Retina (tissue), 1 donor: Measurements from ENCODE around the gene DNAH3.
"Not testable (repeated sequence)": the region's sequence is repeated elsewhere in the genome, so short reads cannot be mapped to it uniquely, and the experiment has no call there.

Source experiments
- DNase-seq: peaks from one replicate; pipeline ENCODE4 v3.0.0-alpha.2; 2016

Gene DNAH3

DNA sequence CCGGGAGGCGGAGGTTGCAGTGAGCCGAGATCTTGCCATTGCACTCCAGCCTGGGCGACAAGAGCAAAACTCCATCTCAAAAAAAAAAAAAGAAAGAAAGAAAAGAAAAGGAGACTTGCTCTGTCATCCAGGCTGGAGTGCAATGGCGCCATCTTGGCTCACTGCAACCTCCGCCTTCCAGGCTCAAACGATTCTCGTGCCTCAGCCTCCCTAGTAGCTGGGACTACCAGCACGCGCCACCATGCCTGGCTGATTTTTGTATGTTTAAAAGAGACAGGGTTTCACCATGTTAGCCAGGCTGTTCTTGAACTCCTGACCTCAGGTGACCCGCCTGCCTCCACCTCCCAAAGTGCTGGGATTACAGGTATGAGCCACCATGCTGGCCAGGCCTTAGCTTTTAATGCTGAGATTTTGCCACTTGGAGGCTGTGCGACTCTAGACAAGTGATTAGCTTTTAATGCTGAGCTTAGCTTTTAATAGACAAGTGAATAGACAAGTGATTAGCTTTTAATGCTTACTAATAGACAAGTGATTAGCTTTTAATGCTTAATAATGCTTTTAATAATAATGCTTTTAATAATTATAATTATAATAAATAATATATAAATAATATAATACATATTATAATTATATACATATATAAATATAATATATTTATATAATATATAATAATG lies 17.4 kb upstream of the DNAH3 start:
- DNase-seq: no peak

- no peak for DNase-seq
Observed at GRCh38 chr16:21167360-21167759, 16.7 kb upstream of the DNAH3 start.

- DNase-seq: no peak
Observed at GRCh38 chr16:21166561-21166961, 15.9 kb upstream of the DNAH3 start.

DNA sequence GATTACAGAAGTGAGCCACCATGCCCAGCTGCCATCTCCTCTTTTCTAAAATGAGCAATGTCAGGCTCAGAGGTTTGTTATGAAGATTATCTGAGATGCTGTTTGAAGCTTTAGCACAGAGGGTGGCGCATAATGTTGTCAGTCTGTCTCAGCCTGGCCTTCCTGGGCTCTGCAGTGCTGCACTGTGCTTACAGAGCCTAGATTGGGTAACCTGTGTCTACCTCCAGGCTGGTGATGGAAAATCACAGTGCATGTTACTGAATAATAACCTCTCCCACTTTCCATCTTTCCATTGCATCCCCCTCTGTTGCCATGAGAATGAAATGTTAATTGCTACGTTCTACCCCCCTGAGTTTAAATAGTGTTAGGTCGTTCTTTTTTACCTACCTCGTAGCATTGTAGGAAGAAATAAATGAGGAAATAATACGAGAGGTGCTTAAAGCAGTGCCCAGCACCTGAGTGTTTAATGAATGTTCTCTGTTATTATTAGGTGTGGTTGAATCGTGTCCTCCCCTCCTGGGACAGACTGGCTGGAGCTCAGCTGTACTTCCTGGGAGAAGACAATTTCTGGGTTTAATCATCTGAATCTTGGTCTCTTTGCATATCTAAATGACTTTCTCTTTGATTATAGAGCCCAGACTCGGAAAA lies 14.0 kb upstream of the DNAH3 start:
- no peak for DNase-seq

GRCh38 chr16:21163576-21163975 lies 12.9 kb upstream of the DNAH3 start:
- no peak for DNase-seq

GRCh38 chr16:21162661-21163151 lies 12.1 kb upstream of the DNAH3 start:
- no peak for DNase-seq

GRCh38 chr16:21161211-21161610 lies 10.6 kb upstream of the DNAH3 start:
- no peak for DNase-seq

DNA sequence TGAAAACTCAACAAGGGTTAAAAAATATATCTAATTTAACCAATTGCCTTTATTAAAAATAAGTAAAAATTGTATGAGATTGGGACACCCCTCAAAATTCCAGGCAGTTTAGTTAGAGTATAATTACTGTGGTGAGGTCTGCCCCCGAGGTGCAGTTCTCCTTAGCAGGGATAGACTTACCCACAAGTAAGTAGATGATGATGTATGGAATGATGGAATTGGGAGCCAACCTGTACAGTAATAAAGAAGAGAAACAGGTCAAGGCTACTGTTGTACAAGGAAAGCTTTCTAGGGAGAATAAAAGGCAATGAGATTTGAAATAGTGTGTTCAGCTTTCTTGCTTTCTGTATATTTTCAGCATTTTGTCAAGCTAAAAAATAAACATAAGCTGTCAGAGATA lies 9.6 kb upstream of the DNAH3 start:
- DNase-seq: no peak

GRCh38 chr16:21159281-21159951 lies 8.8 kb upstream of the DNAH3 start:
- peak; percentile 72 for DNase-seq

DNA sequence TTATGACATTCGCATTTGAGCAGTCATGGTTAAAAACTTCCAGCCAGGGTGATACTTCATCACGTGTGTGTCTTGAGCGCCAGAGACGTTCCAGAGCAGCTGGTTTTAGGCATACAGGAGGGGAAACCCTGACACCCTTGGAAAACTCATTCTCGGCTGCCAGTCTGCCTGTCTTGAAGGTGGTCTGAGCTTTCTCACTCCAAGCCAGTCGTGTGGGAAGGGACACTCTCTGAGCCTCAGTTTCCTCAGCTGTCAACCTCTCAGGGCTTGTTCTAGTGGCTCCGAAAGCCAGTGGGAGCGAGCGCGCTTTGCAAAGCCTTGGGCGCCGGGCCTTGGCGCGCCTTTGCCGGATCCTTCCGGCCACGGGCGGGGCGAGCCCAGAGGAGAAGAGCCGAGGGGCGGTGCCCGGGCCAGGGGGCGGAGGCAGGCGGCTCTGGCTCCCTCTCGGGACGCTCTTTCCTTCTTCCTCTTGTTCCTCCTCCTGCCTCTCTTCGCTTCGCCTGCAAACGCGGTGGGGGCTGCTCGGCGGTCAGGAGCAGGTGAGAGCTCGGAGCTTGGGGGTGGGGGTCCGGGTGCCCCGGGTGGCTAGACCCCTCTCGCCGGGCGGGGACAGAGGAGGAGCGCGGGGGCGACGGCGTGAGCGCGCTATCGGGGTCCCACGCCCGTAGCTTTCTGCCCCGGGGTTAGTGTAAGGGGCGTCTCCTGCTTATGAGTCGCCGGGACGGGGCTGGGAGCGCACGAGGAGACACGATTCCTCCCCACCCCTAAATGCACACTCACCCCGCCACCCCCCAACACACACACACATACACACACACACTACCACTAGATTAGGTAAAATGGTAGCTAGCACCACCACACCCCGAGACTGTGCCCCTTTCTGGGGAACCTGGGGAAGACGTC lies 7.8 kb upstream of the DNAH3 start, which contains the start of gene LDAF1:
Gene LDAF1, plus strand, starts transcription at position 467 of the 903 bp plus-strand sequence. CDS start 2,509 bp downstream, outside the sequence.
- DNase-seq: peak; percentile 84

DNA sequence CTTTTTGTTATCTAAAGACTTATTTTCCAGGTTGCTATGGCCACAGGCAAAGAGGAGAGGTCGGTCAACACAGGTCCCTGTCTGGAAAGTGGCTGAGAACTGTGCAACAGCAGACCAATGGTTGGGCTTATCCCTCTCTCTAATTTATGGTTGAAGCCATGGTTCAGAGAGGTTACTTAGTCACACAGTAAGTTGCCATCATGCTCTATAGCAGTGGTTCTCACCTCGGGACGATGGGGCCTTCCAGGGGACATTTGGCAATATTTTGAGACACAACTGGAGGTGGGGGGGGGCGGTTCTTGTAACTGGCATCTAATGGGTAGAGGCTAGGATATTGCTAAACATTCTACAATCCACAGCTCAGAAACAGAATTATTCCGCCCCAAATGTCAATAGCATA lies 7.0 kb upstream of the DNAH3 start:
- no peak for DNase-seq

GRCh38 chr16:21156767-21157467 lies 6.3 kb upstream of the DNAH3 start:
- DNase-seq: peak; percentile 65

GRCh38 chr16:21156011-21156410 lies 5.4 kb upstream of the DNAH3 start:
- not testable (repeated sequence) for DNase-seq

- not testable (repeated sequence) for DNase-seq
Observed at GRCh38 chr16:21153124-21153729, 2.6 kb upstream of the DNAH3 start.

- not testable (repeated sequence) for DNase-seq
Observed at GRCh38 chr16:21152160-21153030, 1.7 kb upstream of the DNAH3 start.

DNA sequence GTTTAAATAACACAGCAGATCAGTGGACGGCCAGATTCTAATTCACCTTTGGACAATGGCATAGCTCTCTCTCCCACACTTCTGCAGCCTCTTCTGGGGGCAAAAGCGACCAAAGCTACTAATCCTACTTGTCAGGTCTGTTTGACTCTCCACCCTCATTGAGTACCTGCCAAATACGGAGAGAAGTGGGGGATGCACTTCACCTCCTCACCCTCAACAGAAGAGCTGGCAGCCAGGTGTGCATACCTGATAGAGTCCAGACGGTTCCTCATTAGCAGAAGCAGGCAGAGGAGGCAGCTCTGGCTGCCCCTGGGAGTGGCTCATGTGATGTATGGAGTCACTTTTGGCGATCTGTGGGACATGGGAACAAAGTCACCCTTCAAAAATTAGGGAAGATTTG lies 4.9 kb downstream of the DNAH3 start:
- no peak for DNase-seq

DNA sequence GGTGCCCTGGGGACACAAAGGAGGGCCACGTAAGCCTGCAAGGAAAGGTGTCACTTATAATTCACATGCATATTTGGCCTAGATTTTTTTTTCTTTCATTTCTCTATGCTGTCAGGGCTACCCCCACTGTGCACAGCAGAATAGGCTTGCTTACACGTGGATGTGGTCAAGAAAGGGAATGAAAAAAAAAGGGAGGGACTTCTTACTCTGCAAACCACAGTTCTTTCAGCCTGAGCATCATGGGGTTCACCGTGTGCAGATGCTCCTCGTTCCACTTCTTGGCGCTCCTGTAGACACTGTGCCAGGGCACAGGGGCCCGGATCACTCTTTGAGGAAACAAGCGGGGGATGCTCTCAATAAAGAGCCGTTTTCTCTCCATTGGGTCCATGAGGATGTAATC lies 16.6 kb downstream of the DNAH3 start:
- no peak for DNase-seq

DNA sequence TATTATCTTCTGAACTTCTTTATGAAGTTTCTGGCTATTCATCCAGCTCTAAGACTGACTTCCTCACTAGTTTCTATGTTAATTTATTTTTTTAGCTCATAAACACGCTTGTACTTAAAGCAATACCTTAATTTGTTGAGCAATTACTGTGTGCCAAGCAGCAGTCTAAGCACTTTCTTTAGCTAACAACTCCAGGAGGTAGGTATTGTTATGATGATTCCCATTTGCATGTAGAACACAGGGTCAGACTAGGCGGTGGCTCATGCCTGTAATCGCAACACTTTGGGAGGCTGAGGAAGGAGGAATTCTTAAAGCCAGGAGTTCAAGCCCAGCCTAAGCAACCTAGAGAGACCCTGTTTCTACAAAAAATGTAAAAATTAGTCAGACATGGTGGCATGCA lies 19.8 kb downstream of the DNAH3 start:
- no peak for DNase-seq

DNA sequence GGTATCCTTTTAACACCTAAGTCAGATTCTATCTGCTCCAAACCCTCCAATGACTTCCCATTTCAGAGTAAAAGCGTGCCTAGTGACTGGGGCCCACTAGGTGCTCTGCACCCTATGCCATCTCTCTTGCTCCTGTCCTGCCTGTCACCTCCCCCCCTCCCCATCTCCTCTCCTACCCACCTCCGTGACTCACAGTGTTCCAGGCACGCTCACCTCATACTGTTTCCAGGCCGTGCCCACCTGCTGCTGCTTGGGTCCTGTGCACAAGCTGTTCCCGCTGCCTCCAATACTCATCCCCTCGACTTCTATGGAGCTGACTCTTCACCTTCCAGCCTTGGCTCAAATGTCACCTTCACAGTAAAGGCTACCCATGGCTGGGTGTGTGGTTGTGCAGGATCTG lies 21.7 kb downstream of the DNAH3 start:
- DNase-seq: no peak

DNA sequence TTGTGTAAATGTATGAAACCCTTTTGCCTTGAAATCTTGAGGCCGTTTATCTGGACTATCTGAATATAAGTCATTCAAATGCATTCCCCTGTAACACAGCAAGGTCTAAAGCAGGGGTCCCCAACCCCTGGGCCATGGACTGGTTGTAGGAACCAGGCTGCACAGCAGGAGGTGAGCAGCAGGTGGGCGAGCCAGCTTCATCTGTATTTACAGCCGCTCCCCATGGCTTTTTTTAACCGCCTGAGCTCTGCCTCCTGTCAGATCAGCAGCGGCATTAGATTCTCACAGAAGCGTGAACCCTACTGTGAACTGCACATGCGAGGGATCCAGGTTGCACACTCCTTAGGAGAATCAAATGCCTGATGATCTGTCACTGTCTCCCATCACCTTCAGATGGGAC lies 24.1 kb downstream of the DNAH3 start:
- no peak for DNase-seq

DNA sequence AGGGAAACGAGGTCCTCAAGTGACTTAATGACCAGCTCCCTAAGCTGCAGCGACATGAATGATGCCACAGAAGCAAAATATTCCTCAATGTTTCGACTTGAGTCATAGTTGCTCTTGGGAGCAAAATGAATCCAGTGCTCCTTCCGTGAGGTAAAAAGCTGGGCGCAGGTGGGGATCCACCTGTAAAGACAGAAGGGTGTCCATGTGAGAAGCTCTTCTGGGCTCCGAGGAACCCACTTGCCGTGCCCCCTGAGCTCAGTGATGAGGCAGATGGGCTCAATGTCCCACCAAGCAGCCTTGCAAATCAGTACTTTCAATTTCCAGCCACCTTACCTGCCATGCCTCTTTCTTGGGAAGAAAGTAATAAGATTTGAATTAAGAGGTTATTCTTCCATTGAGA lies 25.5 kb downstream of the DNAH3 start:
- DNase-seq: no peak
